ENCODE results near the gene MICU1.

GRCh38 chr10:72573079-72573478 lies 52.8 kb downstream of the MICU1 start:
- TF ChIP-seq, protein P1, sequence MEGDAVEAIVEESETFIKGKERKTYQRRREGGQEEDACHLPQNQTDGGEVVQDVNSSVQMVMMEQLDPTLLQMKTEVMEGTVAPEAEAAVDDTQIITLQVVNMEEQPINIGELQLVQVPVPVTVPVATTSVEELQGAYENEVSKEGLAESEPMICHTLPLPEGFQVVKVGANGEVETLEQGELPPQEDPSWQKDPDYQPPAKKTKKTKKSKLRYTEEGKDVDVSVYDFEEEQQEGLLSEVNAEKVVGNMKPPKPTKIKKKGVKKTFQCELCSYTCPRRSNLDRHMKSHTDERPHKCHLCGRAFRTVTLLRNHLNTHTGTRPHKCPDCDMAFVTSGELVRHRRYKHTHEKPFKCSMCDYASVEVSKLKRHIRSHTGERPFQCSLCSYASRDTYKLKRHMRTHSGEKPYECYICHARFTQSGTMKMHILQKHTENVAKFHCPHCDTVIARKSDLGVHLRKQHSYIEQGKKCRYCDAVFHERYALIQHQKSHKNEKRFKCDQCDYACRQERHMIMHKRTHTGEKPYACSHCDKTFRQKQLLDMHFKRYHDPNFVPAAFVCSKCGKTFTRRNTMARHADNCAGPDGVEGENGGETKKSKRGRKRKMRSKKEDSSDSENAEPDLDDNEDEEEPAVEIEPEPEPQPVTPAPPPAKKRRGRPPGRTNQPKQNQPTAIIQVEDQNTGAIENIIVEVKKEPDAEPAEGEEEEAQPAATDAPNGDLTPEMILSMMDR (optimal IDR thresholded peaks at IDR 0.05 in 1 of 3, IDR thresholded peaks at IDR 0.05 in 1 of 3, conservative IDR thresholded peaks at IDR 0.05 in 1 of 3; ENCODE audit: extremely low read depth in 1 of 3, insufficient read depth in 2 of 3, low read length in 3 of 3), result no peak
- TF ChIP-seq EZH2 (IDR thresholded peaks at IDR 0.05; ENCODE audit: low read length), result no peak

Data from keratinocyte (primary cell).